ENCODE measurements around the gene ZNF579. TPM values are rescaled to one million over a fixed set of nuclear protein-coding genes. Genes with fewer than 3 reads are reported as not detected.

Gene ZNF579
- total RNA-seq, 1 donor from 2014 or later = 1.8 TPM

DNA sequence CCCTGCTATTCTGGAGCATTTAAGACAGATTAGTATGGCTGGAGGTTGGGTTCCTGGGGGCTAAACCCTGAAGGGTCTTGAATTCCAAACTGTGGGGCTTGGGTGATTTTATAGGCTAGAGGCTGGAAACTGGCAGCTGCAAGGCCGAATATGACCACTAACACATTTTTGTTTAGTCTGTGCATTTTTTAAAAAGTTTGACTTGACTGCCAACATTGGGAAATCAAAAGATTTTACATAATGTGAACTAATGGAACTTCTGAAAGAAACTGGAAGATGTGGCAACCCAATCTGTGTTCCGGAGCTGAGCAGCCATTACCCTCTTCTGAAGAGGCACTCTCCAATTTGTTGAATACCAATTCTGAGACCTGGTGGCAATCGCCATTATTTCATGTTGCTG, 38.6 kb upstream of the ZNF579 start:
- no peak for DNase-seq (ENCODE audit: low read depth)
- H3K4me3 ChIP-seq (ENCODE audit: low read depth, low read length) = no peak overlapping the region
- H3K36me3 ChIP-seq (ENCODE audit: control insufficient read depth, insufficient read depth, low read length) = peaks cover 11% of the 10 kb centered on the region
- no peak for FAIRE-seq
- no peaks in the 10 kb centered on the region for H3K27me3 ChIP-seq (ENCODE audit: control insufficient read depth, insufficient read depth, low read length)
- TF ChIP-seq CTCF (IDR thresholded peaks at IDR 0.05; ENCODE audit: insufficient read depth, low read length, severe bottlenecking) = no peak

GRCh38 chr19:55618426-55618825, 37.8 kb upstream of the ZNF579 start:
- H3K4me3 ChIP-seq (ENCODE audit: low read depth, low read length) = no peak overlapping the region
- FAIRE-seq (no peak), DNase-seq (ENCODE audit: low read depth) (no peak)
- peaks cover 11% of the 10 kb centered on the region for H3K36me3 ChIP-seq (ENCODE audit: control insufficient read depth, insufficient read depth, low read length)
- TF ChIP-seq CTCF (IDR thresholded peaks at IDR 0.05; ENCODE audit: insufficient read depth, low read length, severe bottlenecking) = no peak
- H3K27me3 ChIP-seq (ENCODE audit: control insufficient read depth, insufficient read depth, low read length) = no peaks in the 10 kb centered on the region

DNA sequence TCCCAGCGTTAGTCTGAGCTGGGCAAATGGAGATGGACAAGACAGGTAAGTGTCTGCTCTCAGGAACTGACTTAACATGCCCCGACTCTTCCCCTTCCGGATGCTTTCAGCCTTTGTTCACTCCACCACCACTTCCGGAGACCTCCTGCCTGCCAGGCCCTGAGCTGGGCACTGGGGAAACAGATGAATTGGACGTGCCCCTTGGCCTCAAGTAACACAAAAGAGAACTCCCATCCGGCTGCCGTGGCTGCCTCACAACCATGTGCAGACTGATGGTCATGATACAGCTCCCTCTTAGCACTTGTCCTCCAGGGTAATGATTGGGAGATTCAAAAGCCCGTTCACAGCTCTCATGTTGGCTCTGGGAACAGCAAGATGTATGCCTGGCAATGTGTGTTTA, 36.8 kb upstream of the ZNF579 start:
- TF ChIP-seq CTCF (IDR thresholded peaks at IDR 0.05; ENCODE audit: insufficient read depth, low read length, severe bottlenecking) = no peak
- no peak overlapping the region for H3K4me3 ChIP-seq (ENCODE audit: low read depth, low read length)
- no peaks in the 10 kb centered on the region for H3K27me3 ChIP-seq (ENCODE audit: control insufficient read depth, insufficient read depth, low read length)
- no peak for DNase-seq (ENCODE audit: low read depth)
- H3K36me3 ChIP-seq (ENCODE audit: control insufficient read depth, insufficient read depth, low read length) = peaks cover 11% of the 10 kb centered on the region
- no peak for FAIRE-seq

DNA sequence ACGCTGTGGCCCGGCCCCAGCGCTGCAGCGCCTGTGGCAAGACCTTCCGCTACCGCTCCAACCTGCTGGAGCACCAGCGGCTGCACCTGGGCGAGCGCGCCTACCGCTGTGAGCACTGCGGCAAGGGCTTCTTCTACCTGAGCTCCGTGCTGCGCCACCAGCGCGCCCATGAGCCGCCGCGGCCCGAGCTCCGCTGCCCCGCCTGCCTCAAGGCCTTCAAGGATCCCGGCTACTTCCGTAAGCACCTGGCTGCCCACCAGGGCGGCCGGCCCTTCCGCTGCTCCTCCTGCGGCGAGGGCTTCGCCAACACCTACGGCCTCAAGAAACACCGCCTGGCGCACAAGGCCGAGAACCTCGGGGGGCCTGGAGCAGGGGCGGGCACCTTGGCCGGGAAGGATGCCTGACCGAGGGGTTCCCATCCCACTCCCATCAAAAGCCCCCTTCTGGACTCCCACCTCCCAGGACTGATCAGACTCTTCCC, 35.8 kb upstream of the ZNF579 start:
- Histone ChIP-seq H3K36me3 (ENCODE audit: control insufficient read depth, insufficient read depth, low read length) (peaks cover 11% of the 10 kb centered on the region), H3K27me3 (ENCODE audit: control insufficient read depth, insufficient read depth, low read length) (no peaks in the 10 kb centered on the region), H3K4me3 (ENCODE audit: low read depth, low read length) (no peak overlapping the region)
- TF ChIP-seq CTCF (IDR thresholded peaks at IDR 0.05; ENCODE audit: insufficient read depth, low read length, severe bottlenecking) = no peak
- no peak for DNase-seq (ENCODE audit: low read depth)
- no peak for FAIRE-seq

- no peak for TF ChIP-seq CTCF (IDR thresholded peaks at IDR 0.05; ENCODE audit: insufficient read depth, low read length, severe bottlenecking)
- FAIRE-seq = no peak
These were observed 35.1 kb upstream of the ZNF579 start for GRCh38 chr19:55615543-55616394.

More at GRCh38 chr19:55615543-55616394, 35.1 kb upstream of the ZNF579 start:
- Histone ChIP-seq H3K36me3 (ENCODE audit: control insufficient read depth, insufficient read depth, low read length) (peaks cover 12% of the 10 kb centered on the region), H3K4me3 (ENCODE audit: low read depth, low read length) (no peak overlapping the region), H3K27me3 (ENCODE audit: control insufficient read depth, insufficient read depth, low read length) (no peaks in the 10 kb centered on the region)
- no peak for DNase-seq (ENCODE audit: low read depth)

All from bronchial epithelial cell (primary cell).